ENCODE measurements around the gene TMPRSS5.

Gene TMPRSS5

GRCh38 chr11:113670149-113670830, 35.8 kb downstream of the TMPRSS5 start:
- TF ChIP-seq CTCF (IDR thresholded peaks at IDR 0.05; ENCODE audit: low read depth, low read length) = no peak

DNA sequence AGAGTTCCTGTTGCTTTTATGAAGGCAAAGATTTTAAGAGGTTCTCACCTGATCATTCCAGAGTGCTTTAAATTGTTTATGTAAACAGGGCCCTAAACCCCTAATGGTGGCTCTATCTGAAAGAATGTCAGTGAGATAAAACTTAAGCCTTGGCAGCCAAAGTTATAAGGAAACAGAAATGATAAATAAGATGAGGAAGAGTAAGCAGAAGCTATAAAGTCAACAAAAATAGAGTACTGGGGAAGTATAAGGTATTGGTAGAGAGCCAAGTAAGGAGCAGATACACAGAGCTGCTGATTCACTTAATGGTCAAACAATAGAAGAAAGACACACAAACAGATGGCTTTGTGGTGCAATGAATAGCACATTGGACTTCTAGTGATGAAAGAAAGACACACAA, 37.9 kb downstream of the TMPRSS5 start:
- H3K4me3 ChIP-seq (ENCODE audit: low read depth, low read length) = no peak overlapping the region
- TF ChIP-seq CTCF (IDR thresholded peaks at IDR 0.05; ENCODE audit: low read depth, low read length) = no peak

More at GRCh38 chr11:113670149-113670830, 35.8 kb downstream of the TMPRSS5 start:
- H3K4me3 ChIP-seq (ENCODE audit: low read depth, low read length) = no peak overlapping the region

DNA sequence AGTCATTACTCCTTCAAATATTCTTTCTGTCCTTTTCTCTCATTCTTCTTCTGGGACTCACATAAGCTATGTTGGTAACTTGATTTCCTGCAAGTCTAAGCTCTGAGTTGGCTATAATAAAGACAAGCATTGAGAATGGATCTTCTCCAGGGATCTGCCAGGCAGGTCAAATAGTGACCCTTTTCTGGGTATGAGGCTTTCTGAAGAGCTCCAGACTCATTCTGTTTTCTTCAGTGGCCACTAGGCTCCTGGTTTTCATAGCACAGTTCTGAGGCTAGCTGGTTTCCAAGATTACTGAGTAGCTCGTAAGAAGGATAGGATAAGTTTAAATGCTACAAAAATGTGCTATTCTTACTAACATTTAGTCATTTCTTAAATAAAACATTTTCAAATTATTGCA, 38.3 kb downstream of the TMPRSS5 start:
- TF ChIP-seq CTCF (IDR thresholded peaks at IDR 0.05; ENCODE audit: low read depth, low read length) = no peak
- H3K4me3 ChIP-seq (ENCODE audit: low read depth, low read length) = no peak overlapping the region

DNA sequence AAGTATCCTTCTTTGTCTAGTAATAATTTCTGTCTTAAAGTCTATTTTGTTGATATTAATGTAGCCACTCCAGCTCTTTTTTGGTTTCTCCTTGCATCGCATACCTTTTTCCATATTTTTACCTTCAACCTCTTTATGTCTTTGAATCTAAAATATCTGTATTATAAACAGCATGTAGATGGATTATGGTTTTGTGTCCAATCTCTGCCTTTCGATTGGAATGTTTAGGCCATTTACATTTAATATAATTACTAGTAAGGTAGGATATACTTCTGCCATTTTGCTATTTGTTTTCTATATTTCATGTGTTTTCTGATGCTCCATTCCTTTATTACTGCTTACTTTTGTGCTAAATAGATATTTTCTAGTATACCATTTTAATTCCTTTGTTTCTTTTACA, 39.5 kb downstream of the TMPRSS5 start:
- H3K4me3 ChIP-seq (ENCODE audit: low read depth, low read length) = no peak overlapping the region
- no peak for TF ChIP-seq CTCF (IDR thresholded peaks at IDR 0.05; ENCODE audit: low read depth, low read length)

GRCh38 chr11:113664981-113665710, 41.0 kb downstream of the TMPRSS5 start:
- no peak for TF ChIP-seq CTCF (IDR thresholded peaks at IDR 0.05; ENCODE audit: low read depth, low read length)
- H3K4me3 ChIP-seq (ENCODE audit: low read depth, low read length) = no peak overlapping the region

GRCh38 chr11:113664069-113664980, 41.8 kb downstream of the TMPRSS5 start:
- H3K4me3 ChIP-seq (ENCODE audit: low read depth, low read length) = no peak overlapping the region
- TF ChIP-seq CTCF (IDR thresholded peaks at IDR 0.05; ENCODE audit: low read depth, low read length) = no peak

Measured in WI38 (cell line).